HEK293 (cell line): Measurements from ENCODE around the gene COL5A3.

ENCODE experiments used
- CTCF ChIA-PET: fragments of 350-600 bp; formaldehyde crosslinking; extraction: SDS; loops from one replicate; lab custom pipeline; 2021; ENCODE audit warnings: antibody characterized with exemption; lab: Yijun Ruan, JAX
- POLR2A ChIA-PET: fragments of 300-600 bp; formaldehyde crosslinking; extraction: SDS; loops from one replicate; lab custom pipeline; 2020; ENCODE audit warnings: antibody characterized with exemption, inconsistent platforms; lab: Yijun Ruan, JAX
- H3K27ac ChIP-seq: fragments of 200-500 bp; sonication (Bioruptor generic); 2 replicates; pipeline ENCODE4 v1.5.1; 2014; ENCODE audit warnings: low read depth, low read length, control low read depth, inconsistent platforms; ENCODE audit errors: extremely low read depth
- H3K36me3 ChIP-seq, 2 experiments: fragments of 200-500 bp in 1 of 2; sonication (Bioruptor generic) in 1 of 2; 1 replicate in 1 of 2; 2 replicates in 1 of 2; pipeline ENCODE4 v1.5.1; 2014 to 2017; ENCODE audit warnings: inconsistent platforms in 2 of 2, low read length in 2 of 2; ENCODE audit not compliant: control insufficient read depth in 2 of 2, insufficient read depth in 1 of 2
- H3K4me1 ChIP-seq: fragments of 200-500 bp; sonication (Bioruptor generic); 2 replicates; pipeline ENCODE4 v1.5.1; 2014; ENCODE audit warnings: mild to moderate bottlenecking, low read length, inconsistent platforms; ENCODE audit not compliant: control insufficient read depth, insufficient read depth
- H3K4me3 ChIP-seq: 2 replicates; pipeline ENCODE4 v1.5.1; 2011; ENCODE audit warnings: low read depth, mild to moderate bottlenecking, control low read depth, low read length, moderate library complexity
- H3K9me3 ChIP-seq: fragments of 200-500 bp; sonication (Bioruptor generic); 2 replicates; pipeline ENCODE4 v1.5.1; 2014; ENCODE audit warnings: low read depth, low read length, inconsistent platforms; ENCODE audit not compliant: control insufficient read depth, insufficient read depth
- AEBP2 ChIP-seq: fragments of 450-650 bp; formaldehyde crosslinking; IDR thresholded peaks from 2 replicates; pipeline ENCODE4 v1.5.1; 2016; ENCODE audit warnings: missing biosample characterization, missing genetic modification characterization, borderline replicate concordance
- BCL11A ChIP-seq: fragments of 450-650 bp; formaldehyde crosslinking; IDR thresholded peaks from 2 replicates; pipeline ENCODE4 v1.5.1; 2016; ENCODE audit warnings: low read depth, missing biosample characterization, missing genetic modification characterization
- BCL11B ChIP-seq: fragments of 450-650 bp; formaldehyde crosslinking; IDR thresholded peaks from 2 replicates; pipeline ENCODE4 v1.5.1; 2016; ENCODE audit warnings: low read depth, missing biosample characterization, missing genetic modification characterization
- ZBTB20 ChIP-seq: fragments of 450-650 bp; formaldehyde crosslinking; IDR thresholded peaks from 2 replicates; pipeline ENCODE4 v1.5.1; 2016; ENCODE audit warnings: missing biosample characterization, missing genetic modification characterization
- ZBTB8A ChIP-seq: fragments of 450-650 bp; formaldehyde crosslinking; IDR thresholded peaks from 2 replicates; pipeline ENCODE4 v1.5.1; 2016; ENCODE audit warnings: missing biosample characterization, missing genetic modification characterization
- ZNF155 ChIP-seq: fragments of 450-650 bp; formaldehyde crosslinking; IDR thresholded peaks from 2 replicates; pipeline ENCODE4 v1.5.1; 2016; ENCODE audit warnings: missing biosample characterization, missing genetic modification characterization
- ZNF292 ChIP-seq: fragments of 450-650 bp; formaldehyde crosslinking; IDR thresholded peaks from 2 replicates; pipeline ENCODE4 v1.5.1; 2016; ENCODE audit warnings: low read depth, missing biosample characterization, missing genetic modification characterization, borderline replicate concordance
- ZNF324 ChIP-seq: fragments of 450-650 bp; formaldehyde crosslinking; IDR thresholded peaks from 2 replicates; pipeline ENCODE4 v1.5.1; 2016; ENCODE audit warnings: missing biosample characterization, missing genetic modification characterization
- ZNF473 ChIP-seq: fragments of 450-650 bp; formaldehyde crosslinking; IDR thresholded peaks from 2 replicates; pipeline ENCODE4 v1.5.1; 2017; ENCODE audit warnings: missing biosample characterization, missing genetic modification characterization
- ZNF558 ChIP-seq: fragments of 450-650 bp; formaldehyde crosslinking; IDR thresholded peaks from 2 replicates; pipeline ENCODE4 v1.5.1; 2016; ENCODE audit warnings: missing biosample characterization, missing genetic modification characterization
- ZNF768 ChIP-seq: fragments of 450-650 bp; formaldehyde crosslinking; IDR thresholded peaks from 2 replicates; pipeline ENCODE4 v1.5.1; 2018; ENCODE audit warnings: missing biosample characterization, mild to moderate bottlenecking, missing genetic modification characterization
- ZNF777 ChIP-seq: fragments of 450-650 bp; formaldehyde crosslinking; IDR thresholded peaks from 2 replicates; pipeline ENCODE4 v1.5.1; 2017; ENCODE audit warnings: missing biosample characterization, missing genetic modification characterization, borderline replicate concordance
- TF ChIP-seq, protein P1 (sequence below): fragments of 450-650 bp; formaldehyde crosslinking; IDR thresholded peaks from 2 replicates; pipeline ENCODE4 v1.5.1; 2017; ENCODE audit warnings: missing biosample characterization, missing genetic modification characterization

The COL5A3 gene

DNA sequence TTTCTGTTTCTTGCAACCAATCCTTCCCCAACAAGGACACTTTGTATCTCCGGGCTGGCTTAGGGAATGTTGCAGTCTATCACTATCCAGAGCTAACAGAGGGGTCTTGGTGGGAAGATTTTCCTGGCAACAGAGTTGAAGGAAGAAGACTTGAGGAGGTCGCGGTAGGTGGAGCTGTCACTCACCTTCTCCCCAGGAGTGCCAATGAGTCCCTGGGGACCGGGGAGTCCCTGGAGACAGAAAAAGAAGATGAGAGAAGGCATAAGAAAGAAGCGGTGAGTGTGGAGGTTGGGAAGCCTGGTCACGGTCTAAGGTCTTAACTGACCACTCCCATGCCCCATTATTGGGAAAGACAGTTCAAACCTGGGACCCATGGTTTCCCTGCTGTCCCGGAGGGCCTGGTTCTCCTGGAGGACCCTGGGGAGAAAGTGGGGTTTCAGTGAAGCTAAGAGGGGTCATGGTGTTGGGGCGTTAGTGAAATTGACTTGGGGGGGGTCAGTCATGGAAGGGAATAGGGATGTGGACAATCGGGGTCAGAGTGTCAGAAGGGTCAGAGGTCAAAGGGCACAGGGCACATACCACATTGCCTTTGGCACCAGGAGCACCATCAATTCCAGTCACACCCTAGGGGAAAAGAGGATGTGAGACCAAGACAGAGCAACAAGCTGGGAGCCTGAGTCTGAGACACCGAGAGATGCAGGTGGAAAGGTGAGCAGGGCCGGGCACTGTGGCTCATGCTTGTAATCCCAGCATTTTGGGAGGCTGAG is 18.7 kb downstream of the COL5A3 start:
- Histone ChIP-seq H3K9me3 (no peaks in the 10 kb centered on the region), H3K27ac (no peak overlapping the region), H3K4me1 (no peaks in the 10 kb centered on the region), H3K36me3 (no peaks in the 10 kb centered on the region), H3K4me3 (no peak overlapping the region)
- CTCF ChIA-PET: interaction anchor here (0.6 to 1.2 kb wide), 2 partner anchors 36 to 167 kb away, joined by 3 read pairs; no protein-coding TSS in a partner anchor
- TF ChIP-seq BCL11A (tag by site-specific recombination): 0 out of 2 replicates have a peak, but pooled peaks have one; percentile 40
- no peak for TF ChIP-seq ZNF292
- no peak for TF ChIP-seq ZNF777 (tag by site-specific recombination)
- TF ChIP-seq ZNF558: no peak
- TF ChIP-seq ZNF324 (tag by site-specific recombination): no peak
- TF ChIP-seq ZNF473 (tag by site-specific recombination): no peak
- peak; percentile 79 for TF ChIP-seq BCL11B
- POLR2A ChIA-PET: no interaction called here

GRCh38 chr19:9989504-9989903 is 20.8 kb downstream of the COL5A3 start:
- TF ChIP-seq ZNF768 (tag by site-specific recombination): peak; percentile 65; the same call in 1 of the 2 replicates
- TF ChIP-seq ZNF155 (tag by site-specific recombination): no peak

DNA sequence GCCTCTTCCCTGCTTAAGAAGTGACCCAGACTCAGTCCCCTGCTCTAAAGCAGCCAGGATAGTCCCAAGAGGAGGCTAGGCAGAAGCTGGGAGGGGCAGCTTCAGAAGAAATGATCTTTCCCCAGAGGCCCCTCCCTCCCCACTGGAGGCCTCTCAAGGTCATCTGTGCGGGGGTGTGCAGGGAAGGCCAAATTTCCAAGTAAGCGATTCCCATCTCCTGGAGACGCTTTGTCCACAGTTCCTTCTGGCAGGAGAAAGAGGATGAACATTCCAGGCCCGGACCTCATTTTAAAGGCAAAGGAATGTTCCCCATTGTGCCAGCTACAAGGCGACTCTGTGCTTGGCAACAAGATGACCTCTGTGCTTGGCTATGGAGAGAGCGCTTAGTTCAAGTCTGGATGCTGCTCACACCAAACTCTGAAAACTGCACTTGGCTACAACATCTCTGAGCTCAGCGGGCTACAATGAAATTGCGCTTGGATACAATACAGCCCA is 23.5 kb downstream of the COL5A3 start:
- ChIA-PET CTCF (interaction anchor here (1.2 to 8.9 kb wide), 4 partner anchors 11 to 55 kb away, joined by 4 to 51 read pairs (median 6); no protein-coding TSS in a partner anchor), POLR2A (interaction anchor here (0.5 to 0.6 kb wide), 2 partner anchors 103 to 219 kb away, joined by 3 to 4 read pairs; no protein-coding TSS in a partner anchor)
- TF ChIP-seq, protein P1, sequence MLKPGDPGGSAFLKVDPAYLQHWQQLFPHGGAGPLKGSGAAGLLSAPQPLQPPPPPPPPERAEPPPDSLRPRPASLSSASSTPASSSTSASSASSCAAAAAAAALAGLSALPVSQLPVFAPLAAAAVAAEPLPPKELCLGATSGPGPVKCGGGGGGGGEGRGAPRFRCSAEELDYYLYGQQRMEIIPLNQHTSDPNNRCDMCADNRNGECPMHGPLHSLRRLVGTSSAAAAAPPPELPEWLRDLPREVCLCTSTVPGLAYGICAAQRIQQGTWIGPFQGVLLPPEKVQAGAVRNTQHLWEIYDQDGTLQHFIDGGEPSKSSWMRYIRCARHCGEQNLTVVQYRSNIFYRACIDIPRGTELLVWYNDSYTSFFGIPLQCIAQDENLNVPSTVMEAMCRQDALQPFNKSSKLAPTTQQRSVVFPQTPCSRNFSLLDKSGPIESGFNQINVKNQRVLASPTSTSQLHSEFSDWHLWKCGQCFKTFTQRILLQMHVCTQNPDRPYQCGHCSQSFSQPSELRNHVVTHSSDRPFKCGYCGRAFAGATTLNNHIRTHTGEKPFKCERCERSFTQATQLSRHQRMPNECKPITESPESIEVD (tag by site-specific recombination): no peak
- no peak for TF ChIP-seq ZBTB8A (tag by site-specific recombination)
- TF ChIP-seq ZBTB20: no peak
- TF ChIP-seq AEBP2: no peak
- no peak overlapping the region for H3K27ac ChIP-seq
- H3K9me3 ChIP-seq: no peaks in the 10 kb centered on the region
- no peaks in the 10 kb centered on the region for H3K36me3 ChIP-seq
- H3K4me3 ChIP-seq: no peak overlapping the region
- no peaks in the 10 kb centered on the region for H3K4me1 ChIP-seq

More at GRCh38 chr19:9989504-9989903, 20.8 kb downstream of the COL5A3 start:
- Histone ChIP-seq H3K27ac (no peak overlapping the region), H3K36me3 (no peaks in the 10 kb centered on the region), H3K9me3 (no peaks in the 10 kb centered on the region), H3K4me3 (no peak overlapping the region), H3K4me1 (no peaks in the 10 kb centered on the region)
- ChIA-PET POLR2A (interaction anchor here (1.4 kb wide), 1 partner anchor 11 kb away, joined by 9 read pairs; no protein-coding TSS in a partner anchor), CTCF (interaction anchor here (0.6 to 8.9 kb wide), 2 partner anchors 11 to 45 kb away, joined by 5 to 51 read pairs; no protein-coding TSS in a partner anchor)
